ENCODE measurements around the gene TRIM5.
"Not testable (repeated sequence)": the region's sequence is repeated elsewhere in the genome, so short reads cannot be mapped to it uniquely, and the experiment has no call there.

The TRIM5 gene

GRCh38 chr11:5686426-5686825 lies 1.6 kb upstream of the TRIM5 start:
- no peak for DNase-seq

GRCh38 chr11:5684036-5684645 lies 733 bp downstream of the TRIM5 start:
- no peak for DNase-seq

- not testable (repeated sequence) for DNase-seq
These were observed 1.3 kb downstream of the TRIM5 start for GRCh38 chr11:5683620-5684019.

- DNase-seq: not testable (repeated sequence)
These were observed 1.9 kb downstream of the TRIM5 start for GRCh38 chr11:5682890-5683441.

DNA sequence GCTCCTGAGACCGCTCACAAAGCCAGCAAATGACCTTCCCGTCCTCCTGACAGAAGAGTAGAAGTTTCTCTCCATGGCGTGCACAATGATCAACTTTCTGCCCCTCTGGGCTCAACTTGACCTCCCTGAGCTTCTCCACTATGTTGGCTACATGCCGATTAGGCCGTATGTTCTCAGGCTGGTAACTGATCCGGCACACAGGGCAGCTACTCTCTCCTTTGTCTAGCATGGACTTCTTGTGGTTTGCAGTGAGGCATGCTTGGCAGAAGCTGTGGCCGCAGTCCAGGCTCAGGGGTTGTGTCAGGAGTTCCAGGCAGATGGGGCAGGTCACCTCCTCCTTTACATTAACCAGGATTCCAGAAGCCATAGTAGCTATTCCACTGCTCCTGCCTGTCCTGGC lies 5.1 kb downstream of the TRIM5 start:
- no peak for DNase-seq

- no peak for DNase-seq
These were observed 10.5 kb downstream of the TRIM5 start for GRCh38 chr11:5674391-5674790.

- DNase-seq: no peak
These were observed 13.0 kb downstream of the TRIM5 start for GRCh38 chr11:5671831-5672230.

- no peak for DNase-seq
These were observed 18.5 kb downstream of the TRIM5 start for GRCh38 chr11:5666402-5666793.

GRCh38 chr11:5665746-5666401 lies 19.0 kb downstream of the TRIM5 start:
- DNase-seq: no peak

DNA sequence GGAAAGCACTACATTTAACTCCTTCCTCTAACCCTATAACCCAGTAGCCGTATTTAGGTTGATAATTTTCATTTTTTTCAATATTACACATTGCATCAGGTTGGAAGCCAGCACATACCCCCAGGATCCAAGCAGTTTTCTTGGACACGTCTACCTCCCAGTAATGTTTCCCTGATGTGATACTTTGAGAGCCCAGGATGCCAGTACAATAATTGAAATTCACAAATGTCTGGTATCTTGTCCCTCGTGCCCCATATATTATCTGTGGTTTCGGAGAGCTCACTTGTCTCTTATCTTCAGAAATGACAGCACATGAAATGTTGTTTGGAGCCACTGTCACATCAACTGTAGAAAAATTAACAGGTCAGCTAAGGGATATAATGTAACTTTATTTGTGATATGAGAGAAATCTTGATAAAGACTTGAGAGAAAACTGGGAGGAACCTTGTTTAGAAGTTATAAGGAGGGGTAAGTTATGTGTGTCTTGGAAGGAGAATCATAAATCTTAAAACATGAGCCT lies 19.8 kb downstream of the TRIM5 start:
- DNase-seq: no peak

- DNase-seq: no peak
These were observed 21.4 kb downstream of the TRIM5 start for GRCh38 chr11:5663511-5663910.

DNA sequence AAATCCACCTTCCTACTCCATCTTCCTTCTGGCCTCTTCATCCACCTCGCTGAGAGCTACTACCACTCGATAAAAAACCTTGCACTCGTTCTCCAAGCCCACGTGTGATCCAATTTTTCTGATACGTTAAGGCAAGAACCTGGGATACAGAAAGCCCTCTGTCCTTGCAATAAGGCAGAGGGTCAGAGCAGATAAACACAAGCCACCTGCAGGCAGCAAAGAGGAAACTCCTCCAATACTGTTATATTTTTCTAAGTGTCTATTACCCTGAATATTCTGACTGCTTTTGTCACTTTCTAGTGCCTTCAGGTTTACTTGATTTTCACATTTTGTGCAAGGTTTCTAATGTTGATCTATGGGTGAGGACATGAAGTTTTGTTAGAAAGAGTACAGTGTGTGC lies 26.6 kb downstream of the TRIM5 start:
- no peak for DNase-seq

DNA sequence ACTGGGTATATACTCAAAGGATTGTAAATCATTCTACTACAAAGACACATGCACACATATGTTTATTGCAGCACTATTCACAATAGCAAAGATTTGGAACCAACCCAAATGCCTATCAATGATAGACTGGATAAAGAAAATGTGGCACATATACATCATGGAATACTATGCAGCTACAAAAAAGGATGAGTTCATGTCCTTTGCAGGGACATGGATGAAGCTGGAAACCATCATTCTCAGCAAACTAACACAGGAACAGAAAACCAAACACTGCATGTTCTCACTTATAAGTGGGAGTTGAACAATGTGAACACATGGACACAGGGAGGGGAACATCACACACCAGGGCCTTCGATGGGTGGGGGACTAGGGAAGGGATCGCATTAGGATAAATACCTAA lies 27.9 kb downstream of the TRIM5 start:
- DNase-seq: not testable (repeated sequence)

GRCh38 chr11:5655474-5655873 lies 29.4 kb downstream of the TRIM5 start:
- DNase-seq: no peak

GRCh38 chr11:5646139-5646538 lies 38.7 kb downstream of the TRIM5 start:
- DNase-seq: no peak

GRCh38 chr11:5643585-5643984 lies 41.3 kb downstream of the TRIM5 start:
- no peak for DNase-seq

GRCh38 chr11:5639953-5640352 lies 44.9 kb downstream of the TRIM5 start:
- no peak for DNase-seq

DNA sequence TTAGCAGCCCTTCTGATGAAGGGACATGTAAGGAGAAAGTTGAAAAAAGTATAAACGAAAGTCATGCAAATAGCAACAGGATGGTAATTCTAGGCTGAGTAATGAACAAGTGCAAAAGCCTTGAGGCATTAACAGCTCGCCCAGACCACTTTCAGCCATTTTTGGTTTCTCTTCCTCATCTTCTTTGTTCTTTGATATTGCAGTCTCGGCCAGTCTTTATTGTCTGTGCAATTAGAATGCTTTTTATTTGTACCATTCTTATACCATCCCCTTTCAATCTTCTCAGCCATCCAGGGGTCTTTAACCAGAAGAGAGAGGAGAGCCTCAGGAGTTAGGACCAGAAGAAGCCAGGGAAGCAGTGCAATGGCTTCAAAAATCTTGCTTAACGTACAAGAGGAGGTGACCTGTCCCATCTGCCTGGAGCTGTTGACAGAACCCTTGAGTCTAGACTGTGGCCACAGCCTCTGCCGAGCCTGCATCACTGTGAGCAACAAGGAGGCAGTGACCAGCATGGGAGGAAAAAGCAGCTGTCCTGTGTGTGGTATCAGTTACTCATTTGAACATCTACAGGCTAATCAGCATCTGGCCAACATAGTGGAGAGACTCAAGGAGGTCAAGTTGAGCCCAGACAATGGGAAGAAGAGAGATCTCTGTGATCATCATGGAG lies 52.8 kb downstream of the TRIM5 start:
- DNase-seq: no peak

GRCh38 chr11:5631417-5631816 lies 53.5 kb downstream of the TRIM5 start:
- no peak for DNase-seq

DNA sequence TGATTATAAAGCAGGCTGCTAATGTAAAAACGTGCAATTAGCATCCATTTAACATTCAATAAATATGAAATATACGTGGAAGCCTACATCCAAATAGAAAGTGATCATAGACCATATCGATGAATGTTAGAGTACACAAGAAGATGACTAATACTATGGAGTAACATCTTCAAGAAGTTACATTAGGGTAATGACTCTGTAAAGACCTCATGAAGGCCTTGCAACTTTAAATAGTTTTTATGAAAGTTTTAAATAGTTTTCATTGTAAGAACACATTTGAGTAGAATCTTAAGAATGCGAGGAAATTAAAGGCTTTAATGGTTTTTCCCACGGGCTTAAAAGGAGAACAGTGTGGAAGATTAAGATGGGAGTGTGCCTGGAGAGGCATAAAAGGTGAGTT lies 58.7 kb downstream of the TRIM5 start:
- DNase-seq: no peak

GRCh38 chr11:5625281-5625680 lies 59.6 kb downstream of the TRIM5 start:
- DNase-seq: no peak

DNA sequence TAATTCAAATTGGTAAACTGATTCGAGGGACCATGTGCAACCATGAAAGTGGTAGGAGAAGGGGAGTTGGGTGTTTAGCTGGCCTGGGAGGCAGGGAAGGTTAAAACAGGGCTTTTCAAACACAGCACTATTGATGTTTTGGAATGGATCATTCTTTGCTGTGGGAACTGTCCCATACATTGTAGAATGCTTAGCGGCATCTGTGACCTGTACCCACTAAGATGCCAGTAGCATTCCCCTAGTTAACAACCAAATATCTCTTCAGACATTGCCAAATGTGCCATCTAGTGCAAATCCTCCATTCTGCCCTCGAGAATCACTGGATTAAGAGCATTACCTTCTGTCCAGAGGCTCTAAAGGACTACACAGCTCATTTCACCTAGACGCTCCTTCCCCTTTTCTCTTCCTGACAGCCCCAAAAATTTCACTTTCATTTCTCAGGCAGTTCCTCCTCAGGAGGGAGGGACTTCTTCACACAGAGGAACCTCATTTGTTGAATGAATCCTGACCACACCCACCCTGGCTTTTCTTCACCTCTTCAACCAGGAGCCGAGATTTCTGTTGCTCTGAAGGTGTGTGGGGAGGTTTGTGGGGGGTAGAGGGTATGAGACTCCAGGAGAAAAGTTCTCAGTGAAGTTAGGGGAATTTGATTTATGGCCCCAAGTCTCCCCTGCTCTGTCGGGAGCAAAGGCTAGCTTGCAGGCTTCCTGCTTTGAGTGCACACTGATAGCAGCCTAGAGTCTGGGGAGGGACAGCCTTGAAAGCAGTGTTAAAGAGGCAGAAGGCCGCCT lies 60.2 kb downstream of the TRIM5 start, which contains the start of gene TRIM34:
TRIM34 (plus strand) TSS at position 513 of the 791 bp plus-strand sequence. CDS start 7,331 bp downstream, outside the sequence.
- no peak for DNase-seq

DNA sequence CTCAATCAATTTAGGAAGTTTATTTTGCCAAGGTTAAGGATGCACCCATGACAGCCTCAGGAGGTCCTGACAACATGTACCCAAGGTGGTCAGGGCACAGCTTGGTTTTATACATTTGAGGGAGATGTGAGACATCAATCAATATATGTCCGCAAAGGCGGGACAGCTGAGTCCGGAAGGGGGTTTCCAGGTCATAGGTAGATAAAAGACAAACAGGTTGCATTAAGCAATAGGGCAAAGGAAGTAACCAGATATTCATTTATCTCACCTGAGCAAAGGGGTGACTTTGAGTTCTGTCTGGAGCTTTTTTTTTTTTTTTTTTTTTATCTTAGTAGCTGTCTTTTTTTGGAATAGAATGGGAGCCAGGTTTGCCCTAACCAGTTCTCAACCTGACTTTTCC lies 62.1 kb downstream of the TRIM5 start:
- DNase-seq: no peak
